Parietal lobe (tissue), 1 donor: ENCODE data around the gene SH3BP2. TPM values are rescaled to one million over a fixed set of nuclear protein-coding genes. Genes with fewer than 3 reads are reported as not detected.

Experiments
- total RNA-seq: library from RNA; depleted of rRNA; stranded (reverse); fragments of >200 nt; gene quantifications from one replicate; pipeline ENCODE4 v1.2.3, GENCODE V29; 2014

The SH3BP2 gene
- total RNA-seq, result 59.8 TPM

GRCh38 chr4:2792711-2793585 lies at the start of gene SH3BP2:
TSS of gene SH3BP2 (plus strand) at chr4:2793085. CDS start at chr4:2820618, 27,533 bp downstream.

GRCh38 chr4:2755821-2756690 lies 36.8 kb upstream of the SH3BP2 start, which contains the start of gene TNIP2:
TSS of gene TNIP2 (minus strand) at chr4:2756336. CDS start at chr4:2756289, 47 bp downstream.

GRCh38 chr4:2843263-2843940 lies 50.5 kb downstream of the SH3BP2 start, which contains the start of gene ADD1:
TSS of gene ADD1 (plus strand) at chr4:2843844. CDS start at chr4:2875916, 32,072 bp downstream.

Other genes starting within 250 kb of the SH3BP2 start
- gene TNIP2, start 36.7 kb upstream of the SH3BP2 start, total RNA-seq, result 6.9 TPM
- 324 TPM for gene ADD1, start 50.8 kb downstream of the SH3BP2 start, total RNA-seq
- gene NOP14, start 170.3 kb downstream of the SH3BP2 start, total RNA-seq, result 8.1 TPM
- 37.6 TPM for gene GRK4, start 170.5 kb downstream of the SH3BP2 start, total RNA-seq